ENCODE data around the gene TBC1D14.

DNA sequence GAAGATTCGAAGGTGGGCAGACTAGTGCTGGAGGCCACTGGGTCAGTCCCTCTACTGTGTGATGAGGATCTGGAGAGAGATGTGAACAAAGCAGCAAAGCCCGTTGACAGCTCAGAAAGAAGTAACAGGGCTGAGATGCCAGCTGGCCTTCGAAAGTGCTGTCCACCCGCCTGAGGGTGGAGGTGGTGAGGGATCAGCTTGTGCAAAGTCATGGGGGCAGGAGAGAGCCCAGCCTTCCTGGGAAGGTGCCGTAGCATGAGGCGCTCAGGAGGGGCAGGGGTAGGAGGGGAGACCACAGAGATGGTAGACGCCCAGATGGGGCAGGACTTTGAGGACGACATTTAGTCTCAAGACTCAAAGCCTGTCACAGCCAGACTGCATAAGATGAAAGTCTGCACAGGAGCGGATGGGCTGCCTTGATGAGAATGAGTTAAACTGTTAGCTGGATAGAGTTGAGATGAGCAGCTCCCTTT is 19.7 kb downstream of the TBC1D14 start:
- TF ChIP-seq, protein P1, sequence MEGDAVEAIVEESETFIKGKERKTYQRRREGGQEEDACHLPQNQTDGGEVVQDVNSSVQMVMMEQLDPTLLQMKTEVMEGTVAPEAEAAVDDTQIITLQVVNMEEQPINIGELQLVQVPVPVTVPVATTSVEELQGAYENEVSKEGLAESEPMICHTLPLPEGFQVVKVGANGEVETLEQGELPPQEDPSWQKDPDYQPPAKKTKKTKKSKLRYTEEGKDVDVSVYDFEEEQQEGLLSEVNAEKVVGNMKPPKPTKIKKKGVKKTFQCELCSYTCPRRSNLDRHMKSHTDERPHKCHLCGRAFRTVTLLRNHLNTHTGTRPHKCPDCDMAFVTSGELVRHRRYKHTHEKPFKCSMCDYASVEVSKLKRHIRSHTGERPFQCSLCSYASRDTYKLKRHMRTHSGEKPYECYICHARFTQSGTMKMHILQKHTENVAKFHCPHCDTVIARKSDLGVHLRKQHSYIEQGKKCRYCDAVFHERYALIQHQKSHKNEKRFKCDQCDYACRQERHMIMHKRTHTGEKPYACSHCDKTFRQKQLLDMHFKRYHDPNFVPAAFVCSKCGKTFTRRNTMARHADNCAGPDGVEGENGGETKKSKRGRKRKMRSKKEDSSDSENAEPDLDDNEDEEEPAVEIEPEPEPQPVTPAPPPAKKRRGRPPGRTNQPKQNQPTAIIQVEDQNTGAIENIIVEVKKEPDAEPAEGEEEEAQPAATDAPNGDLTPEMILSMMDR (IDR thresholded peaks at IDR 0.05; ENCODE audit: low read depth, low read length), result no peak
- no peak for TF ChIP-seq EZH2phosphoT487 (IDR thresholded peaks at IDR 0.05; ENCODE audit: low read depth)
